T-helper 17 cell (primary cell): ENCODE results near the gene PRKCE. TPM values are rescaled to one million over a fixed set of nuclear protein-coding genes. Genes with fewer than 3 reads are reported as not detected.

ENCODE experiments used
- ATAC-seq: fragments of 150-1000 bp; cut with Tn5 transposase; 2 replicates; pipeline ENCODE4 v1.10.0; 2021; ENCODE audit warnings: mild to moderate bottlenecking, moderate library complexity
- DNase-seq, 3 donors: peaks; one replicate each; pipeline versions ENCODE4 v3.0.0 to v3.0.0-alpha.2; 2020 to 2021
- H3K9me3 ChIP-seq: one replicate; pipeline ENCODE4 v1.7.0; 2013; ENCODE audit warnings: low read length, mild to moderate bottlenecking; ENCODE audit not compliant: control insufficient read depth, poor library complexity, severe bottlenecking
- H3K27ac Mint-ChIP-seq: one replicate; pipeline ENCODE4 v1.8.0; 2022; ENCODE audit warnings: mild to moderate bottlenecking, moderate library complexity, mixed read lengths
- H3K27me3 Mint-ChIP-seq: one replicate; pipeline ENCODE4 v1.8.0; 2022; ENCODE audit warnings: mixed read lengths
- H3K36me3 Mint-ChIP-seq: one replicate; pipeline ENCODE4 v1.8.0; 2022; ENCODE audit warnings: low read depth, mixed read lengths
- H3K4me1 Mint-ChIP-seq: one replicate; pipeline ENCODE4 v1.8.0; 2022; ENCODE audit warnings: mild to moderate bottlenecking, mixed read lengths
- H3K4me3 Mint-ChIP-seq: one replicate; pipeline ENCODE4 v1.8.0; 2022; ENCODE audit warnings: mild to moderate bottlenecking, moderate library complexity, mixed read lengths
- total RNA-seq, 4 donors: library from RNA in 2 of 4; stranded (reverse) in 2 of 4; gene quantifications; one replicate each; pipeline ENCODE4 v1.2.3 and lab custom pipeline; 2022 to 2026

The PRKCE gene
- total RNA-seq, 2 donors from 2014 or later, result 17.6 to 23.7 TPM

GRCh38 chr2:45617496-45617895 is 34.0 kb upstream of the PRKCE start:
- H3K9me3 ChIP-seq, result no peaks in the 10 kb centered on the region
- H3K27me3 Mint-ChIP-seq, result peaks cover 38% of the 10 kb centered on the region
- ATAC-seq (no peak), DNase-seq (no peak)
- H3K4me1 Mint-ChIP-seq, result no peaks in the 10 kb centered on the region
- H3K27ac Mint-ChIP-seq, result no peak overlapping the region
- H3K4me3 Mint-ChIP-seq, result no peak overlapping the region
- H3K36me3 Mint-ChIP-seq, result peaks cover 6% of the 10 kb centered on the region

GRCh38 chr2:45622336-45623075 is 29.0 kb upstream of the PRKCE start:
- DNase-seq (no peak), ATAC-seq (no peak)
- no peaks in the 10 kb centered on the region for H3K9me3 ChIP-seq
- Mint-ChIP-seq H3K27me3 (peaks cover 69% of the 10 kb centered on the region), H3K4me1 (no peaks in the 10 kb centered on the region), H3K36me3 (peaks cover 8% of the 10 kb centered on the region), H3K4me3 (no peak overlapping the region), H3K27ac (no peak overlapping the region)

GRCh38 chr2:45623098-45623497 is 28.4 kb upstream of the PRKCE start:
- peaks cover 8% of the 10 kb centered on the region for H3K36me3 Mint-ChIP-seq
- no peaks in the 10 kb centered on the region for H3K9me3 ChIP-seq
- no peak overlapping the region for H3K27ac Mint-ChIP-seq
- peaks cover 74% of the 10 kb centered on the region for H3K27me3 Mint-ChIP-seq
- no peak for DNase-seq
- no peak overlapping the region for H3K4me3 Mint-ChIP-seq
- H3K4me1 Mint-ChIP-seq, result no peaks in the 10 kb centered on the region
- no peak for ATAC-seq

DNA sequence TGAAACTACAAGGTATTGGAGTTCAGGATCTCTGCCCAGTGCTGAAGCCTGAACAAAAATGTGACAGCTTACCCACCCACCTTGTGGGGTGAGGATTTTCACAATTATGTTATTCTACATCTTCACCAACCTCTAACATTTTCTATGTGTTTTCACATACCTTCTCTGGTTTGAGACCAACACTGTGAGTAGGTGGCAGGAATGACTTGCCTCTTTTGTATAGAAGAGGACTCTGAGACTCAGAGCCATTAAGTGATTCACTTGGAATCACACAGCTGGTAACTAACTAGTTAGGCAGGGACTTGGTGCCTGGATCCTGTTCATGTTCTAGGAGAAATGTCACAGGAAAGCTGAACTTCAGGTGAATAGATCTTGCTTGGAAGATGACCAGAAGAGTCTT is 25.7 kb upstream of the PRKCE start:
- Mint-ChIP-seq H3K36me3 (peaks cover 8% of the 10 kb centered on the region), H3K4me1 (no peaks in the 10 kb centered on the region), H3K27ac (no peak overlapping the region), H3K27me3 (peaks cover 79% of the 10 kb centered on the region), H3K4me3 (no peak overlapping the region)
- ATAC-seq (no peak), DNase-seq (no peak)
- H3K9me3 ChIP-seq, result no peaks in the 10 kb centered on the region

- H3K36me3 Mint-ChIP-seq, result peaks cover 8% of the 10 kb centered on the region
Observed at GRCh38 chr2:45626387-45627221, 24.9 kb upstream of the PRKCE start.

DNA sequence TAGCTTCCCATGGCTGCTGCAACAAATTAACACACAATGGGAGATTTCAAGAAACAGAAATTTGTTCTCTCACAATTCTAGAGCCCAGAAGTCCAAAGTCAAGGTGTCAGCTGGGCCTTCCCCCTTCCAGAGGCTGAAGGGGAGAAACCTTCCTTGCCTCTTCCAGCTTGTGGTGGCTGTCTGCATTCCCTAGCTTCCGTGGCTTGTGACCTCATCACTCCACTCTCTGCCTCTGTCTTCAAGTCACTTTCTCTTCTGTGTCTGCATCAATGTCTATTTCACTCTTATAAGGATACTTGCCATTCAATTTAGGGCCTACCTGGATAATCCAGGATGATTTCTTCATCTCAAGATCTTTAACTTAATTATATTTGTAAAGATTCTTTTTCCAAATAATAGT is 23.6 kb upstream of the PRKCE start:
- Mint-ChIP-seq H3K4me3 (no peak overlapping the region), H3K27me3 (peaks cover 78% of the 10 kb centered on the region), H3K36me3 (peaks cover 5% of the 10 kb centered on the region), H3K4me1 (no peaks in the 10 kb centered on the region), H3K27ac (no peak overlapping the region)
- ATAC-seq (no peak), DNase-seq (no peak)
- no peaks in the 10 kb centered on the region for H3K9me3 ChIP-seq

More at GRCh38 chr2:45626387-45627221, 24.9 kb upstream of the PRKCE start:
- H3K27ac Mint-ChIP-seq, result no peak overlapping the region
- no peaks in the 10 kb centered on the region for H3K4me1 Mint-ChIP-seq
- peaks cover 79% of the 10 kb centered on the region for H3K27me3 Mint-ChIP-seq
- ATAC-seq (no peak), DNase-seq (no peak)
- H3K9me3 ChIP-seq, result no peaks in the 10 kb centered on the region
- H3K4me3 Mint-ChIP-seq, result no peak overlapping the region

GRCh38 chr2:45629971-45630370 is 21.5 kb upstream of the PRKCE start:
- Mint-ChIP-seq H3K36me3 (peaks cover 5% of the 10 kb centered on the region), H3K4me1 (no peaks in the 10 kb centered on the region), H3K27ac (no peak overlapping the region), H3K27me3 (peaks cover 68% of the 10 kb centered on the region), H3K4me3 (no peak overlapping the region)
- ATAC-seq (no peak), DNase-seq (no peak)
- no peaks in the 10 kb centered on the region for H3K9me3 ChIP-seq

DNA sequence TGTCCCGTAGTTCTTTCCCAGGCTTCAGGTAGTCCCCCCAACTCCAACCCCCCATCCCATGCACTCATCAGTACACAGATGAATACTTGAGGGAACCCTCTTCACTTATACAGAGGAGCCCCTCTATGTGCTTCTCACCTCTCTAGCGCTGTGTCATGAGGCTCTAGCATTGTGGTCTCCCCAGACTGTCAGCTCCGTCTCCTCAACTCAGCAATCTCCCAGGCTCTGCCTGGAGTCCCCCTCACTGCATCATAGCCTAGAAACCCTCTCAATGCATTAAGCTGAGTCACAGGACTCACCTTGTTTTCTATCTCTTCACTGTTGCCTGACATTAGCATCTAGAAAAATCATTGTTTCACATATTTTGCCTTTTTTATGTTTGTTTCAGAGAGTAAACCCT is 20.2 kb upstream of the PRKCE start:
- H3K4me1 Mint-ChIP-seq, result no peaks in the 10 kb centered on the region
- DNase-seq, result no peak
- H3K27me3 Mint-ChIP-seq, result peaks cover 68% of the 10 kb centered on the region
- peaks cover 5% of the 10 kb centered on the region for H3K36me3 Mint-ChIP-seq
- no peak overlapping the region for H3K4me3 Mint-ChIP-seq
- no peak overlapping the region for H3K27ac Mint-ChIP-seq
- no peak for ATAC-seq
- H3K9me3 ChIP-seq, result no peaks in the 10 kb centered on the region

- no peak overlapping the region for H3K4me3 Mint-ChIP-seq
- peaks cover 65% of the 10 kb centered on the region for H3K27me3 Mint-ChIP-seq
- ATAC-seq (no peak), DNase-seq (no peak)
- H3K36me3 Mint-ChIP-seq, result peaks cover 5% of the 10 kb centered on the region
- H3K27ac Mint-ChIP-seq, result no peak overlapping the region
- H3K4me1 Mint-ChIP-seq, result no peaks in the 10 kb centered on the region
- H3K9me3 ChIP-seq, result no peaks in the 10 kb centered on the region
Observed at GRCh38 chr2:45631955-45632354, 19.5 kb upstream of the PRKCE start.

GRCh38 chr2:45634223-45634622 is 17.3 kb upstream of the PRKCE start:
- ATAC-seq, result no peak
- no peak for DNase-seq
- H3K36me3 Mint-ChIP-seq, result peaks cover 2% of the 10 kb centered on the region
- H3K27me3 Mint-ChIP-seq, result peaks cover 68% of the 10 kb centered on the region
- H3K4me1 Mint-ChIP-seq, result no peaks in the 10 kb centered on the region
- H3K9me3 ChIP-seq, result no peaks in the 10 kb centered on the region
- H3K27ac Mint-ChIP-seq, result no peak overlapping the region
- no peak overlapping the region for H3K4me3 Mint-ChIP-seq

- Mint-ChIP-seq H3K36me3 (no peaks in the 10 kb centered on the region), H3K4me3 (no peak overlapping the region), H3K27ac (no peak overlapping the region), H3K27me3 (peaks cover 70% of the 10 kb centered on the region), H3K4me1 (peaks cover 3% of the 10 kb centered on the region)
- no peaks in the 10 kb centered on the region for H3K9me3 ChIP-seq
- no peak for ATAC-seq
- DNase-seq, result no peak
Observed at GRCh38 chr2:45636008-45636407, 15.5 kb upstream of the PRKCE start.

DNA sequence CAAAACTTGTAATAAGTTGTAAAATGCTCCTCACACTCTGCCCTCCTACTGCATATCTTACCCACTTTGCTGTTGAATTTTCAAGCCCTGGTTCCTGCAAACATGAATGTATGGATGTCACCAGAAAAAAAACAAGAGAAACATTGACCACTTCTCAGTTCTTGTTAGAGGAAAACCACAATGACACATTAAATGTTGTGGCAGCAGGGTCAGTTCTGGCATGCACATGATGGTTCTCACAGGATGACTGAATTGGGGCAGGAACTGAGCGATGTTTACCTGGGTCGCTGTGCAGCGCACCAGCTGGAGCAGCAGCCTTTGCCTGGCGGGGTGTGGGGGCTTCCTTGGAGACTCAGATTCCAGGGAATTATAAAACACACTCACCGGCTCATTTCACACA is 14.0 kb upstream of the PRKCE start:
- Mint-ChIP-seq H3K4me1 (peaks cover 6% of the 10 kb centered on the region), H3K36me3 (peaks cover 8% of the 10 kb centered on the region), H3K4me3 (no peak overlapping the region), H3K27ac (no peak overlapping the region), H3K27me3 (peaks cover 71% of the 10 kb centered on the region)
- ATAC-seq (no peak), DNase-seq (no peak)
- no peaks in the 10 kb centered on the region for H3K9me3 ChIP-seq

GRCh38 chr2:45640576-45640975 is 10.9 kb upstream of the PRKCE start:
- Mint-ChIP-seq H3K27ac (no peak overlapping the region), H3K4me3 (no peak overlapping the region), H3K36me3 (peaks cover 8% of the 10 kb centered on the region), H3K4me1 (peaks cover 12% of the 10 kb centered on the region), H3K27me3 (peaks cover 76% of the 10 kb centered on the region)
- no peaks in the 10 kb centered on the region for H3K9me3 ChIP-seq
- DNase-seq (no peak), ATAC-seq (no peak)
